ENCODE data around the gene FAR2.
"Not testable (repeated sequence)": the region's sequence is repeated elsewhere in the genome, so short reads cannot be mapped to it uniquely, and the experiment has no call there.

Gene FAR2

GRCh38 chr12:29278673-29279420, 129.8 kb downstream of the FAR2 start:
- Histone ChIP-seq H3K4me1 (ENCODE audit: insufficient read depth, low read length) (no peaks in the 10 kb centered on the region), H3K9me3 (ENCODE audit: control insufficient read depth, insufficient read depth, low read length) (no peaks in the 10 kb centered on the region), H3K36me3 (ENCODE audit: insufficient read depth, low read length) (no peaks in the 10 kb centered on the region), H3K9ac (ENCODE audit: low read depth, low read length) (no peak overlapping the region)

GRCh38 chr12:29281371-29282005, 132.4 kb downstream of the FAR2 start:
- Histone ChIP-seq H3K4me1 (ENCODE audit: insufficient read depth, low read length) (no peaks in the 10 kb centered on the region), H3K9me3 (ENCODE audit: control insufficient read depth, insufficient read depth, low read length) (no peaks in the 10 kb centered on the region), H3K36me3 (ENCODE audit: insufficient read depth, low read length) (no peaks in the 10 kb centered on the region), H3K9ac (ENCODE audit: low read depth, low read length) (no peak overlapping the region)

- H3K36me3 ChIP-seq (ENCODE audit: insufficient read depth, low read length): no peaks in the 10 kb centered on the region
- no peaks in the 10 kb centered on the region for H3K9me3 ChIP-seq (ENCODE audit: control insufficient read depth, insufficient read depth, low read length)
- H3K4me1 ChIP-seq (ENCODE audit: insufficient read depth, low read length): no peaks in the 10 kb centered on the region
- H3K9ac ChIP-seq (ENCODE audit: low read depth, low read length): no peak overlapping the region
Measured at GRCh38 chr12:29282031-29282816, 133.1 kb downstream of the FAR2 start.

- H3K9me3 ChIP-seq (ENCODE audit: control insufficient read depth, insufficient read depth, low read length): no peaks in the 10 kb centered on the region
- H3K36me3 ChIP-seq (ENCODE audit: insufficient read depth, low read length): no peaks in the 10 kb centered on the region
- no peak overlapping the region for H3K9ac ChIP-seq (ENCODE audit: low read depth, low read length)
- 0 out of 2 replicates have a peak, but pooled peaks cover 3% of the 10 kb centered on the region for H3K4me1 ChIP-seq (ENCODE audit: insufficient read depth, low read length)
Measured at GRCh38 chr12:29283969-29284700, 135.1 kb downstream of the FAR2 start.

GRCh38 chr12:29286081-29286790, 137.2 kb downstream of the FAR2 start:
- Histone ChIP-seq H3K9me3 (ENCODE audit: control insufficient read depth, insufficient read depth, low read length) (no peaks in the 10 kb centered on the region), H3K4me1 (ENCODE audit: insufficient read depth, low read length) (0 out of 2 replicates have a peak, but pooled peaks cover 3% of the 10 kb centered on the region), H3K9ac (ENCODE audit: low read depth, low read length) (no peak overlapping the region), H3K36me3 (ENCODE audit: insufficient read depth, low read length) (no peaks in the 10 kb centered on the region)

GRCh38 chr12:29287622-29288021, 138.5 kb downstream of the FAR2 start:
- Histone ChIP-seq H3K9me3 (ENCODE audit: control insufficient read depth, insufficient read depth, low read length) (no peaks in the 10 kb centered on the region), H3K9ac (ENCODE audit: low read depth, low read length) (no peak overlapping the region), H3K36me3 (ENCODE audit: insufficient read depth, low read length) (no peaks in the 10 kb centered on the region), H3K4me1 (ENCODE audit: insufficient read depth, low read length) (0 out of 2 replicates have a peak, but pooled peaks cover 3% of the 10 kb centered on the region)

- 0 out of 2 replicates have a peak, but pooled peaks cover 3% of the 10 kb centered on the region for H3K4me1 ChIP-seq (ENCODE audit: insufficient read depth, low read length)
- no peaks in the 10 kb centered on the region for H3K9me3 ChIP-seq (ENCODE audit: control insufficient read depth, insufficient read depth, low read length)
- no peak overlapping the region for H3K9ac ChIP-seq (ENCODE audit: low read depth, low read length)
- H3K36me3 ChIP-seq (ENCODE audit: insufficient read depth, low read length): no peaks in the 10 kb centered on the region
Measured at GRCh38 chr12:29288031-29288430, 139.0 kb downstream of the FAR2 start.

- not testable (repeated sequence) for H3K9ac ChIP-seq (ENCODE audit: low read depth, low read length); H3K4me1 ChIP-seq (ENCODE audit: insufficient read depth, low read length); H3K36me3 ChIP-seq (ENCODE audit: insufficient read depth, low read length); H3K9me3 ChIP-seq (ENCODE audit: control insufficient read depth, insufficient read depth, low read length)
Measured at GRCh38 chr12:29290475-29290874, 141.4 kb downstream of the FAR2 start.

GRCh38 chr12:29291226-29291625, 142.1 kb downstream of the FAR2 start:
- Histone ChIP-seq H3K9me3 (ENCODE audit: control insufficient read depth, insufficient read depth, low read length) (no peaks in the 10 kb centered on the region), H3K36me3 (ENCODE audit: insufficient read depth, low read length) (no peaks in the 10 kb centered on the region), H3K4me1 (ENCODE audit: insufficient read depth, low read length) (0 out of 2 replicates have a peak, but pooled peaks cover 3% of the 10 kb centered on the region), H3K9ac (ENCODE audit: low read depth, low read length) (no peak overlapping the region)

- no peak overlapping the region for H3K9ac ChIP-seq (ENCODE audit: low read depth, low read length)
- no peaks in the 10 kb centered on the region; the same call in 1 of the 2 replicates for H3K36me3 ChIP-seq (ENCODE audit: insufficient read depth, low read length)
- H3K4me1 ChIP-seq (ENCODE audit: insufficient read depth, low read length): no peaks in the 10 kb centered on the region
- no peaks in the 10 kb centered on the region for H3K9me3 ChIP-seq (ENCODE audit: control insufficient read depth, insufficient read depth, low read length)
Measured at GRCh38 chr12:29299633-29300032, 150.6 kb downstream of the FAR2 start.

- Histone ChIP-seq H3K36me3 (ENCODE audit: insufficient read depth, low read length) (no peaks in the 10 kb centered on the region; the same call in 1 of the 2 replicates), H3K9me3 (ENCODE audit: control insufficient read depth, insufficient read depth, low read length) (no peaks in the 10 kb centered on the region), H3K9ac (ENCODE audit: low read depth, low read length) (no peak overlapping the region), H3K4me1 (ENCODE audit: insufficient read depth, low read length) (no peaks in the 10 kb centered on the region)
Measured at GRCh38 chr12:29301114-29301513, 152.0 kb downstream of the FAR2 start.

- H3K9me3 ChIP-seq (ENCODE audit: control insufficient read depth, insufficient read depth, low read length): no peaks in the 10 kb centered on the region
- H3K9ac ChIP-seq (ENCODE audit: low read depth, low read length): no peak overlapping the region
- H3K36me3 ChIP-seq (ENCODE audit: insufficient read depth, low read length): no peaks in the 10 kb centered on the region; the same call in 1 of the 2 replicates
- no peaks in the 10 kb centered on the region for H3K4me1 ChIP-seq (ENCODE audit: insufficient read depth, low read length)
Measured at GRCh38 chr12:29304388-29304787, 155.3 kb downstream of the FAR2 start.

- Histone ChIP-seq H3K4me1 (ENCODE audit: insufficient read depth, low read length) (no peaks in the 10 kb centered on the region), H3K36me3 (ENCODE audit: insufficient read depth, low read length) (no peaks in the 10 kb centered on the region; the same call in 1 of the 2 replicates), H3K9me3 (ENCODE audit: control insufficient read depth, insufficient read depth, low read length) (no peaks in the 10 kb centered on the region), H3K9ac (ENCODE audit: low read depth, low read length) (no peak overlapping the region)
Measured at GRCh38 chr12:29306266-29306665, 157.2 kb downstream of the FAR2 start.

Measured in ES-I3 (cell line).